ENCODE data around the gene FARS2.
"Not testable (repeated sequence)": the region's sequence is repeated elsewhere in the genome, so short reads cannot be mapped to it uniquely, and the experiment has no call there.

FARS2 gene

GRCh38 chr6:5645328-5646290, 384.3 kb downstream of the FARS2 start:
- no peak for DNase-seq

DNA sequence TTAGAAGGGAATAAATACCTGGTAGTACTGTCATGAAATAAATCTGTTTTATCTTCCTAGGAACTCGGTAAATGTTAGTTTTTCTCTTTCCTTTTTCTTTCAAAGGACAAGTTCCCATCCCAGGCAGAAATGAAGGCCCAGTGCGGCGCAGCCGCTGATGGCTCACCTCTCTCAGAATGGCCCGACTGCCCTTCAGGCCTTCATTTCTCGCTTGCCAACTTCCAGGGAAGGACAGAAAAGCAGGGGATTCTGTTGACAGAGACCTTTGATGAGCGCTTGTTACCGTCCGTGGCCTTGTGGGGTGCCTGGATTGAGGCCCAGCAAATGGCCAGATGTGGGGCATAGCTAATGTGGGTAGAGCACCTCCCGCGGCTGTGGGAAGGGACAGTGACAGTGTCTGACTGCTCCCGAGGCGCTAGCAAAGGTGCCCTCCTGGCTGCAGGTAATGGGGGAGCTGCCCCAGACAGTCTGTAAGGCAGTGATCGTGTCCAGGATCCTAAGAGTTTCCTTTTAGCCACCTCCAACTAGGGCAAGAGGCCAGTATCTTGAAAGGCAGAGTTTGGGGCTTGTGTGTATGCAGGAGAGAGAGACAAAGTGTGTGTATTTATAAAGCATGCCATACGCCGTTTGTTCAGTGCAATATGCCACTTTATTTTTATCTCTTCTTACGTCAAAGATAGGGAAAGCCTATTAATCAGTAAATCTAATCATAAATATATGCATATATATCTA, 391.3 kb downstream of the FARS2 start:
- no peak for DNase-seq

DNA sequence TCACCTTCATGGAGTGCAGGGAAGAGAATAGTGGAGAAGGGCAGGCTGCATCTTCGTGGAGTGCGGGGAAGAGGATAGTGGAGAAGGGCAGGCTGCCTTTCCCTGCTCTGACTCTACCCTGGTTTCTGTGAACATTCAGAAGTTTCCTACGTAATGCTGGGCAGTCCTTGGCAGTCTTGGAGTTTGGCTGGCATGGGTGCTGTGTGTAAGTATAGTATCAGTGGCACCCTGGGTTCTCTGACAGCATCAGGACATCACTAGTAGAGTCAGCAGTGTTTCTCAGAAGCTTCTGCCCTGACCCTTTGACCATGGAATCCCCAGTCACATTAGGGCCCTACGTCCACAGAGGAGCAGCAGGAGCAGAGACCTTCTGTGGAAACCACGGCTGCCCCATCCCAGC, 392.5 kb downstream of the FARS2 start:
- DNase-seq = no peak

- DNase-seq = no peak
These were observed 394.9 kb downstream of the FARS2 start for GRCh38 chr6:5656226-5656625.

GRCh38 chr6:5656695-5657094, 395.4 kb downstream of the FARS2 start:
- not testable (repeated sequence) for DNase-seq

DNA sequence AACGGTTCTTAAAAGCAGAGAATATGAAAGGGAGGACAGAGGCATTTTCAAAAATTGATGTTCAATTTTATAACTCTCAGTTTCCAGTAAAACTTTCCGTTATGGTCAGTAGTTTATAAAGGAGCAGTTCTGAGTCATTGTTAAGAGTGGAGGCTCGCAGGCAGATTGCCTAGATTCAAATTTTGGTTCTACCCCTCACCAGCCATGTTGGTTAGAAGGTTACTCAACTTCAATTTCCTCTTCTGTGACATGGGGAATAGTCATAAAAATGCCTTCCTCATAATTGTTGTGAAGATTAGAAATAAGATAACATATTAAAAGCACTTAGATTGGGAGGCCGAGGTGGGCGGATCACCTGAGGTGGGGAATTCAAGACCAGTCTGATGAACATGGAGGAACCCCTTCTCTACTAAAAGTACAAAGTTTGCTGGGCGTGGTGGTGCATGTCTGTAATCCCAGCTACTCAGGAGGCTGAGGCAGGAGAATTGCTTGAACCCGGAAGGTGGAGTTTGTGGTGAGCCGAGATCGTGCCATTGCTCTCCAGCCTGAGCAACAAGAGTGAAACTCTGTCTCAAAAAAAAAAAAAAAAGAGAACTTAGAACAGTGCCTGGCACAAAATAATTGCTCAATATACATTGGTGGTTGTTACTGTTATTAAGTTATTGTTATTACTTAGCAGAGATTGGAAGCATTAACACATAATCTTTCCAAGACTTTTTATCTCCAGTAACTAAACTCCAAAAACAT, 396.5 kb downstream of the FARS2 start:
- DNase-seq = no peak

- DNase-seq = no peak
These were observed 398.2 kb downstream of the FARS2 start for GRCh38 chr6:5659467-5659866.

GRCh38 chr6:5660772-5661171, 399.5 kb downstream of the FARS2 start:
- DNase-seq = no peak

- DNase-seq = no peak
These were observed 401.5 kb downstream of the FARS2 start for GRCh38 chr6:5662797-5663196.

DNA sequence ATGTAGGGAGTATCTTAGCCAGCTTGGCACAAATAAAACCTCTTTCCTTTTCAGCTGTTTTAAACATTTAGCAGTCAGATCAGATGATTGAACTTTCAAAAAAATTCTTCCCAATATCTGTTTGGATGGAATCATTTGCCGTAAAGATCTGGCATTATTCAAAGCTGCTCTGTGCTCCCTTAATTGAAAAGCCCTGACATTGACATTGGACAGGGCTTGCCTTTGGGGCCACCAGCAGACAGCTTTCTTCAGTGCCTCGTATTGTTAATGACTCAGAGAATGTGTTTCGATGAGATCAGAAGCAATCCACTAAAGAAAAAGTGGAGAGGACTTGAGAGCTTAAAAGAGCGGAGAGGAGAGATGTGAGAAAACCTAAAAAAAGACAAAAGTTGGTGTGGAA, 401.9 kb downstream of the FARS2 start:
- DNase-seq = no peak

GRCh38 chr6:5663739-5664138, 402.4 kb downstream of the FARS2 start:
- no peak for DNase-seq

GRCh38 chr6:5664149-5664548, 402.8 kb downstream of the FARS2 start:
- no peak for DNase-seq

DNA sequence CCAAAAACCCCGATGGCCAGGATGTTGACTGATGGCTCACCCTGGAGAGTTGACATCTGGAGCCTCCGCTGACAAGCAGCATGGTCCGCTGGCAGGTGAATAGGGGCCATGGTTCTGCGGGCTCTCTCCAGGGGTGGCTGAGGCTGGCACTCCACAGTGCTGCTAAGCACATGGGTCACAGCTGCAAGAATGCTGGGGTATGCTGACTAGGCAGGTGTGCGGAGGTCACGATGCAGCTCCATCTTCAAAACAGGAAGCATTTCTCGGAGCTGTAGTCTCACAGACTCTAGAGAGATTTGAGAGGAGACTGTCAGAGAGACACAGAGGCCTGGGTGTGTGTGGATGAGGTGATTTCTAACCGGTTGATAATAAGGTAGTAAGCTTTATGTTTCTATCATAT, 403.9 kb downstream of the FARS2 start:
- DNase-seq = no peak

DNA sequence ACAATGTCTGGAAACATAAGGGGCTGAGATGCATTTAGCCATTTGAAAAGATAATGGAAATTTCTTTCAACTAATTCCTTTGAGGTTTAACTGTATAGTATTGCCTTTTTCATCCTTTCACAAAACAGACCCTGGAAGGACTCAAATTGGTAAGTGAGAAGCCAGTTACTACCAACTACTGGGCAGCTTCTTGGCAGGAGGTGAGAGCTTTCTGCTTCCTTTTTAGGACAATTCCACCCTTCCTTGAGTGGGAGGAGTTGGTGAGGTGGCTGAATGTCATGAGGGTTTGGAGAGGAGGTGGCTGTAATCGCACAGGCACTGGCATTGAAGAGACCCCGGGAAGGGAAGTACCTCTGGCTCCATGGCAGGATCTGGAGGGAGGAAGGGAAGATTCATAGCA, 404.4 kb downstream of the FARS2 start:
- no peak for DNase-seq

DNA sequence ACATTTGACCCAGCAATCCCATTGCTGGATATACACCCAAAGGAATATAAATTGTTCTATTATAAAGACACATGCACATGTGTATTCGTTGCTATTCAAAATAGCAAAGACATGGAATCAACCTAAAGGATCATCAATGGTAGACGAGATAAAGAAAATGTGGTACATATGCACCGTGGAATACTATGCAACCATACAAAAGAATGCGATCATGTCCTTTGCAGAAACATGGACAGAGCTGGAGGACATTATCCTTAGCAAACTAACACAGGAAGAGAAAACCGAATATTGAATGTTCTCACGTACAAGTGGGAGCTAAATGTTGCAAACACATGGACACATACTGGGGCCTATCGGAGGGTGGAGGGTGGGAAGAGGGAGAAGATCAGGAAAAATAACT, 405.4 kb downstream of the FARS2 start:
- no peak for DNase-seq

DNA sequence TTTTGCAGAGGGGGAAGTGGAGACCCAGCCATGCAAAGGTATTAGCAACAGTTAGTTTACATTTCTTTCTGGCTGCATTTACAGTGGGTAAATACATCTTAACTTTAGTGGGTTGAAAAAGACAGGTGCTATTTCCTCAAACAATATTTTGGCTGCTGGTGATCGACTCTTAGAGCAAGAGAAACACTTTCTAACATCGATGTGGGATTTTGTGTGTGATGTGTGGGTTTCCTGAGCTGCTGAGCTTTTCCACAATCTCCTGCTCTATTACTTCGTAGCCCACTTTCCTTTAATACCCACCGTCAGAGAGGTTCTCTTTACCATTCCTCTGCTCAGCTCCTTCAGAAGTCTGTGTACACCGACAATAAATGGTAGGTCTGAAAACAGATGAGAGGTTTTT, 406.4 kb downstream of the FARS2 start:
- DNase-seq = no peak

- DNase-seq = no peak
These were observed 409.1 kb downstream of the FARS2 start for GRCh38 chr6:5670381-5670780.

GRCh38 chr6:5670811-5671561, 409.7 kb downstream of the FARS2 start:
- peak; percentile 17 for DNase-seq

- no peak for DNase-seq
These were observed 410.6 kb downstream of the FARS2 start for GRCh38 chr6:5671601-5672559.

- no peak for DNase-seq
These were observed 411.3 kb downstream of the FARS2 start for GRCh38 chr6:5672581-5673011.

GRCh38 chr6:5673019-5673790, 411.9 kb downstream of the FARS2 start:
- no peak for DNase-seq
